WERI-Rb-1 (cell line): ENCODE measurements around the gene CAB39L.

ENCODE experiments used
- DNase-seq: peaks from one replicate; pipeline ENCODE4 v3.0.0-alpha.2; 2020
- H3K27ac ChIP-seq: fragments of 250-450 bp; sonication (Bioruptor Pico); 2 replicates; pipeline ENCODE4 v1.5.1; 2020; ENCODE audit warnings: mild to moderate bottlenecking, moderate library complexity
- H3K27me3 ChIP-seq: fragments of 250-450 bp; sonication (Bioruptor Pico); 2 replicates; pipeline ENCODE4 v1.5.1; 2021; ENCODE audit warnings: mild to moderate bottlenecking, low read depth, moderate library complexity; ENCODE audit not compliant: insufficient read depth, severe bottlenecking
- H3K36me3 ChIP-seq: fragments of 250-450 bp; sonication (Bioruptor Pico); 2 replicates; pipeline ENCODE4 v1.5.1; 2020; ENCODE audit warnings: mild to moderate bottlenecking, moderate library complexity
- H3K4me3 ChIP-seq: 2 replicates; pipeline ENCODE4 v1.5.1; 2011; ENCODE audit warnings: low read depth, mild to moderate bottlenecking, control low read depth, low read length
- H3K9me3 ChIP-seq: fragments of 250-450 bp; sonication (Bioruptor Pico); 2 replicates; pipeline ENCODE4 v1.5.1; 2021; ENCODE audit warnings: mild to moderate bottlenecking, moderate library complexity; ENCODE audit not compliant: severe bottlenecking
- CTCF ChIP-seq: IDR thresholded peaks from 2 replicates; pipeline ENCODE4 v1.5.1; 2011; ENCODE audit warnings: low read depth, mild to moderate bottlenecking, control low read depth, inconsistent platforms, low read length

The CAB39L gene

GRCh38 chr13:49439609-49440008 is 4.3 kb downstream of the CAB39L start:
- Histone ChIP-seq H3K4me3 (no peak overlapping the region), H3K27ac (no peak overlapping the region)
- no peak for DNase-seq

GRCh38 chr13:49437705-49438104 is 6.2 kb downstream of the CAB39L start:
- H3K9me3 ChIP-seq: no peaks in the 10 kb centered on the region
- no peak overlapping the region for H3K4me3 ChIP-seq
- no peak for DNase-seq
- no peak for TF ChIP-seq CTCF
- peak overlapping the region; percentile 51 for H3K27ac ChIP-seq
- H3K36me3 ChIP-seq: no peaks in the 10 kb centered on the region
- H3K27me3 ChIP-seq: no peaks in the 10 kb centered on the region

More at GRCh38 chr13:49439609-49440008, 4.3 kb downstream of the CAB39L start:
- Histone ChIP-seq H3K27me3 (no peaks in the 10 kb centered on the region), H3K36me3 (no peaks in the 10 kb centered on the region), H3K9me3 (no peaks in the 10 kb centered on the region)
- TF ChIP-seq CTCF: no peak

DNA sequence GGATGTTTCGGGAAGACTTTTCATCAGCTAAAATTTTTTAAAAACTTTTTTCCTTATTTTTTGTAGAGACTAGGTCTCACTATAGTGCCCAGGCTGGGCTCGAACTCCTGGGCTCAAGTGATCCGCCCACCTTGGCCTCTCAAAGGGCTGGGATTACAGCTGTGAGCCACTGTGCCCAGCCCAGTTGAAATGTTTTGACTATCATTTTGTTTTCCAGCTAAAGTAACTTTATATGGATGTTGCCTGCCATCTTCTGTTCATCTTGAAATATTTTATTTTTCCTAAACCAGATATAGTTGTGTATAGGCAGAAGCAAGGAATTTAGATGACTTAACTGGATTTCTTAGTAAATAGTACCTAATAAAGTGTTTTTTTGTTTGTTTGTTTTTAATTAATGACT is 7.0 kb downstream of the CAB39L start:
- Histone ChIP-seq H3K4me3 (no peak overlapping the region), H3K27me3 (no peaks in the 10 kb centered on the region), H3K27ac (no peak overlapping the region), H3K36me3 (no peaks in the 10 kb centered on the region), H3K9me3 (no peaks in the 10 kb centered on the region)
- TF ChIP-seq CTCF: no peak
- DNase-seq: no peak

DNA sequence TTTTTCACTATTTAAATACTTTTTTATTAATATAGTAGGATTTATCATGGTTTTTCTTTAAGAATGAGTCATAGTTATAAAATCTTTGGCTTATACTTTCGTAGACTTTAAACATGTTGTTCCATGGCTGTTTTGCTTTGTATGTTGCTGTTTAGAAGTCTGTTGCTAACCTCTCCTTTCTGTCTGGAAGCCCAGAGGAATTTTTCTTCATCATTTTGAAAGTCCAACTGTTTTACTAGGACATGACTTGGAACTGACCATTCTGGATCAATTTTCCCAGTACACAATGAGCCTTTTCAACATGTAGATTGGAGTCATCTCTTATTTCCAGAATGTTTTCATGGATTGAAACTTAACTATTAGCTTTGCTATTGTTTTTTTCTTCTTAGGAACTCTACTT is 7.9 kb downstream of the CAB39L start:
- no peaks in the 10 kb centered on the region for H3K9me3 ChIP-seq
- no peak for TF ChIP-seq CTCF
- no peak overlapping the region for H3K27ac ChIP-seq
- no peak for DNase-seq
- H3K36me3 ChIP-seq: no peaks in the 10 kb centered on the region
- no peaks in the 10 kb centered on the region for H3K27me3 ChIP-seq
- H3K4me3 ChIP-seq: no peak overlapping the region

DNA sequence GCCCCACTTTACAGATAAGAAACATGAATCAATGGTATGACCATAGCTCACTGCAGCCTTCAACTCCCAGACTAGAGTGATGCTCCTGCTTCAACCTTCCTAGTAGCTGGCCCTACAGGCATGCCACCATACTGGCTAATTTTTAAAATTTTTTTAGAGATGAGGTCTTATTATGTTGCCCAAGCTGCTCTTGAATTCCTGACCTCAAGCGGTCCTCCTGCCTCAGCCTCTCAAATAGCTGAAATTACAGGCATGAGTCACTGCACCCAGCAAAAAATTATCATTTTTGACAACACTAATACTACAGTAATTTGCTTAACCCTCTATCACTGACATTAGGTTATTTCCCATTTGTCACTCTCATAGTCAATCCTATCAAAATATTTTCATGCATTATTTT is 14.7 kb downstream of the CAB39L start:
- DNase-seq: no peak
- Histone ChIP-seq H3K9me3 (no peaks in the 10 kb centered on the region), H3K27me3 (no peaks in the 10 kb centered on the region), H3K27ac (no peak overlapping the region), H3K36me3 (no peaks in the 10 kb centered on the region), H3K4me3 (no peak overlapping the region)
- TF ChIP-seq CTCF: no peak

DNA sequence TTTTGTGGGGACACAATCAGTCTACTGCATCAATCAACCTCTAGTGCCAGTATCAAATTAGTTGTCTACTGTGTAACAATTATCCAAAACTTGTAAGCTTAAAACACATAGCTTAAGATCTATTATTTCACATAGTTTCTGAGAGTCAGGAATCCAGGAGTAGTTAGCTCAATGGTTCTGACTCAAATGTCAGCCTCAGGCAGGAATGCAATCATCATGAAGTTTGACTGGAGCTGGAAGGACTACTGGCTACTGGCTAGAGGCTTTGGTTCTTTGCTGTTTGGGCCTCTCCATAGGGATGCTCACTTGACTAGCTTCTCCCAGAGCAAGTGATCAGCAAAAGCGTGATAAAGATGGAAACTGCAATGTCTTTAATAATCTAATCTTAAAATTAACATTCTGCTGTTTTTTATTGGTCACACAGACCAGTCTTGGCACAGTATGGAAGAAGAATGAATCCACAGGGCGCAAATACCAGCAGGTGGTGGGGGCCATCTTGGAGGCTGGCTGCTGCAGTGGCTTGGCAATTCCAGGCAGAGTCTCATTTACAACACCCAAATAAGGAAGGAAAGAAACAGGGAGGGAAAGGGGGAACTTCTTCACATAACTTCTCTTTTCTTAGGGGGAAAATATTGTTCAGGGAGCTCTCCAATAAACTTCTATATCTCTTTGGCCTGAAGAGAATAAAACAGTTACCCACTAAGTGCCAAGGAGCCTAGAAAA is 15.7 kb downstream of the CAB39L start:
- Histone ChIP-seq H3K36me3 (no peaks in the 10 kb centered on the region), H3K4me3 (no peak overlapping the region), H3K27me3 (no peaks in the 10 kb centered on the region), H3K9me3 (no peaks in the 10 kb centered on the region), H3K27ac (no peak overlapping the region)
- TF ChIP-seq CTCF: no peak
- no peak for DNase-seq
